Upper lobe of left lung (tissue), 6 donors: ENCODE data around the gene TRPC1. TPM values are rescaled to one million over a fixed set of nuclear protein-coding genes. Genes with fewer than 3 reads are reported as not detected.

Experiments
- ATAC-seq, 2 donors: fragments of 200-7000 bp; cut with Tn5 transposase; one replicate each; pipeline ENCODE4 v1.9.1; 2022; ENCODE audit warnings: mild to moderate bottlenecking in 2 of 2, moderate library complexity in 2 of 2; ENCODE audit not compliant: low FRiP score in 2 of 2
- DNase-seq, 2 donors: peaks; one replicate each; pipeline ENCODE4 v3.0.0-alpha.2; 2019 to 2020
- H3K27ac ChIP-seq, 4 donors: fragments of 200-600 bp; sonication (generic); one replicate each; pipeline ENCODE4 v1.5.1; 2016 to 2019
- H3K27me3 ChIP-seq, 4 donors: fragments of 200-600 bp; sonication (generic); one replicate each; pipeline ENCODE4 v1.5.1; 2017 to 2019
- H3K36me3 ChIP-seq, 4 donors: fragments of 200-600 bp; sonication (generic); one replicate each; pipeline ENCODE4 v1.5.1; 2016 to 2019
- H3K4me1 ChIP-seq, 4 donors: fragments of 200-600 bp; sonication (generic); one replicate each; pipeline ENCODE4 v1.5.1; 2018 to 2019
- H3K4me3 ChIP-seq, 4 donors: fragments of 200-600 bp; sonication (generic); one replicate each; pipeline ENCODE4 v1.5.1; 2017 to 2019; ENCODE audit warnings: mild to moderate bottlenecking in 2 of 4, moderate library complexity in 1 of 4
- H3K9me3 ChIP-seq, 4 donors: fragments of 200-600 bp; sonication (generic); one replicate each; pipeline ENCODE4 v1.5.1; 2018 to 2019
- EP300 ChIP-seq, 4 donors: sonication (generic); formaldehyde crosslinking; IDR thresholded peaks; one replicate each; pipeline ENCODE4 v1.5.1; 2017; ENCODE audit warnings: antibody characterized with exemption in 4 of 4, control low read depth in 2 of 4
- POLR2A ChIP-seq, 4 donors: fragments of 450-650 bp; IDR thresholded peaks; one replicate each; pipeline ENCODE4 v1.5.1; 2016 to 2017; ENCODE audit warnings: antibody characterized with exemption in 4 of 4, mild to moderate bottlenecking in 2 of 4
- POLR2AphosphoS5 ChIP-seq, 2 donors: sonication (generic); formaldehyde crosslinking; IDR thresholded peaks; one replicate each; pipeline ENCODE4 v1.5.1; 2017; ENCODE audit warnings: antibody characterized with exemption in 2 of 2
- WGBS, 2 donors: methylation state at CpG; one replicate each; pipeline ENCODE4 v1.1.5; 2017 to 2018; 5-methylcytosine and 5-hydroxymethylcytosine counted together
- total RNA-seq, 6 donors: library from RNA; depleted of rRNA in 4 of 6; stranded (reverse); fragments of >200 nt in 4 of 6; gene quantifications; one replicate each; pipeline versions ENCODE4 v1.1.0 to v1.2.1, GENCODE V29; 2016 to 2021
- TF ChIP-seq, protein P1 (sequence below), 6 experiments: fragments of 450-650 bp in 4 of 6; fragments of 200-600 bp in 2 of 6; sonication (generic) in 2 of 6; IDR thresholded peaks; one replicate each; pipeline ENCODE4 v1.5.1; 2016 to 2019; ENCODE audit warnings: antibody characterized with exemption in 6 of 6
- donor health status: DM: no; HTN: no; CAD: no; lungs with moderate emphysema.
- donor health status: DM: no; HTN: yes; CAD: no; lungs with severe emphysema.

TRPC1 gene
- total RNA-seq, 6 donors from 2014 or later: 1.7 to 10.5 (median 5.4) TPM

DNA sequence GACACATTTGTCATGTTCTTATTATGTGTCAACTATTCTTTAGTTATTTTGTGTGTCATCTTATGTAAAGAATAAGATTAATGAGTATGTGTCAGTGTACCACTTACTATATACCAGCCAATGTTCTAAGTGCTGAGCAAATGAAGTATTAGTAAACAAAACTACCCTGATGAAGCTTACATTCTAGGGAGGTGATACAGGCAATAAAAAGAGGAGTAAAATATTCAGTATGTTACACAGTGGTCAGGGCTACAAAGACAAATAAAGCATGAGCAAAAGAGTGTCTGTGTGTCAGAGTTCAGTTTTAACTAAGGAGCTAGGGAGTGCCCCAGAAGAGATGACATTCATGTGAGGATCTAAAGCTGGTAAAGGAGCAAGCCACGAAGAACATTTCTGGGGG lies 79.1 kb downstream of the TRPC1 start:
- ATAC-seq: no peak
- H3K27ac ChIP-seq: no peak overlapping the region
- WGBS, 2 donors: 42 to 77% methylated on average over 1 of the region's 1 CpG
- peaks cover 0 to 12% (median 2%) of the 10 kb centered on the region in 4 donors for H3K36me3 ChIP-seq
- no peaks in the 10 kb centered on the region for H3K9me3 ChIP-seq
- no peaks in the 10 kb centered on the region for H3K4me1 ChIP-seq
- TF ChIP-seq POLR2AphosphoS5 (IDR thresholded peaks at IDR 0.05) (no peak), EP300 (IDR thresholded peaks at IDR 0.05) (no peak), POLR2A (IDR thresholded peaks at IDR 0.05) (no peak)
- TF ChIP-seq, protein P1, sequence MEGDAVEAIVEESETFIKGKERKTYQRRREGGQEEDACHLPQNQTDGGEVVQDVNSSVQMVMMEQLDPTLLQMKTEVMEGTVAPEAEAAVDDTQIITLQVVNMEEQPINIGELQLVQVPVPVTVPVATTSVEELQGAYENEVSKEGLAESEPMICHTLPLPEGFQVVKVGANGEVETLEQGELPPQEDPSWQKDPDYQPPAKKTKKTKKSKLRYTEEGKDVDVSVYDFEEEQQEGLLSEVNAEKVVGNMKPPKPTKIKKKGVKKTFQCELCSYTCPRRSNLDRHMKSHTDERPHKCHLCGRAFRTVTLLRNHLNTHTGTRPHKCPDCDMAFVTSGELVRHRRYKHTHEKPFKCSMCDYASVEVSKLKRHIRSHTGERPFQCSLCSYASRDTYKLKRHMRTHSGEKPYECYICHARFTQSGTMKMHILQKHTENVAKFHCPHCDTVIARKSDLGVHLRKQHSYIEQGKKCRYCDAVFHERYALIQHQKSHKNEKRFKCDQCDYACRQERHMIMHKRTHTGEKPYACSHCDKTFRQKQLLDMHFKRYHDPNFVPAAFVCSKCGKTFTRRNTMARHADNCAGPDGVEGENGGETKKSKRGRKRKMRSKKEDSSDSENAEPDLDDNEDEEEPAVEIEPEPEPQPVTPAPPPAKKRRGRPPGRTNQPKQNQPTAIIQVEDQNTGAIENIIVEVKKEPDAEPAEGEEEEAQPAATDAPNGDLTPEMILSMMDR (IDR thresholded peaks at IDR 0.05): no peak
- DNase-seq: no peak
- no peak overlapping the region for H3K4me3 ChIP-seq
- no peaks in the 10 kb centered on the region for H3K27me3 ChIP-seq

DNA sequence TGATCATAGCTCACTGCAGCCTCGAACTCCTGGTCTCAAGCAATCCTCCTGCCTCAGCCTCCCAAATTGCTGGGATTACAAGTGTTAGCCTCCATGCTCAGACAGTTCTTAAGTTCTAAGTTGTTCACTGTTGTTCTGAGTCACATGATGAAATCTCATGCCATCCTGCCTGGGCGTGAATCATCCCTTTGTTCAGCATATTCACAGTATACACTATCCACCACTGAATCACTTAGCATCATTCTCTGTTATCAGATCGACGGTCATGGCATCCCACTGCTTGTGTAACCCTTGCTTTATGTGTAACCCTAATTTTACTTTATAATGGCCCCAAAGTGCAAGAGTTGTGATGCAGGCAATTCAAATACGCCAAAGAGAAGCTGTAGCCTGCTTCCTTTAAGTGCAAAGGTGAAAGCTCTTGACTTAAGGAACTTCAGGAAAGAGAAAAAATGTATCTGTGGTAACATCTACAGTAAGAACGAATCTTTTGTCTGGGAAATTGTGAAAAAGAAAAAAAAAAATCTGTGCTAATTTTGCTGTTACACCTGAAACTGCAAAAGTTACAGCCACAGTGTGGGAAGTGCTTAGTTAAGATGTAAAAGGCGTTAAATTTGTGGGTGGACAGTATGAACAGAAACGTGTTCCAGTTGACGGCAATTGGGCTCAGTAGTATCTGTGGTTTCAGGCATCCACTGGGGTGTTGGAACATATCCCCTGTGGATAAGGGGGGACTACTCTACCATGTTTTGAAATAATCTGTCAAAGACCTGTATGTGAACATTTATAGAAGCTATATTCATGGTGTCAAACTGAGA lies 84.5 kb downstream of the TRPC1 start:
- DNase-seq: no peak
- H3K27me3 ChIP-seq: no peaks in the 10 kb centered on the region
- no peaks in the 10 kb centered on the region for H3K9me3 ChIP-seq
- no peaks in the 10 kb centered on the region for H3K4me1 ChIP-seq
- no peak overlapping the region for H3K4me3 ChIP-seq
- TF ChIP-seq POLR2AphosphoS5 (IDR thresholded peaks at IDR 0.05) (no peak), POLR2A (IDR thresholded peaks at IDR 0.05) (no peak), EP300 (IDR thresholded peaks at IDR 0.05) (no peak)
- TF ChIP-seq, protein P1 (IDR thresholded peaks at IDR 0.05): no peak
- no peak for ATAC-seq
- H3K36me3 ChIP-seq: peaks cover 0 to 12% (median 2%) of the 10 kb centered on the region in 4 donors
- no peak overlapping the region for H3K27ac ChIP-seq
- 84 to 87% methylated on average over 9 of the region's 9 CpGs for WGBS, 2 donors

DNA sequence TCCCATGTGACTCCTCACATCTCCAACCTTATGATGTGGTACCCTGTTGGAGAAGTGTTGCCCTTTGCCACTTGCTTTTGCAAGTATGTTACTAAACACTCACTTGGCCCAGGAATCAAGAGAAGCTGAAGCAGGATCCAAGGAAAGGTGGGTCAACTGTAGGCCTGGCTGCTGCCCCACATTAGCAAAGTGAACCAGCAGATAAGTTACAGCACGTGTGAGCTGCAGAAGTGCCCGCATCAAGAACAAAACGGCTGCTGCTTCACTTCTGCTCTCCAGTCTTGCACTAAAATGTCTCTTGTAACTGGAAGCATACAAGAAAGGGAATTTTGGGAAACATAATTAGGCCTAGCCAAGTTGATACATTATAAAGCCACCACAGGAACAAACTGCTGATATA lies 85.4 kb downstream of the TRPC1 start:
- H3K27ac ChIP-seq: no peak overlapping the region
- H3K4me3 ChIP-seq: no peak overlapping the region
- no peaks in the 10 kb centered on the region for H3K4me1 ChIP-seq
- DNase-seq (no peak), ATAC-seq (no peak)
- peaks cover 0 to 7% (median 2%) of the 10 kb centered on the region in 4 donors for H3K36me3 ChIP-seq
- no peaks in the 10 kb centered on the region for H3K9me3 ChIP-seq
- TF ChIP-seq, protein P1 (IDR thresholded peaks at IDR 0.05): no peak
- no peak for TF ChIP-seq EP300 (IDR thresholded peaks at IDR 0.05)
- no peak for TF ChIP-seq POLR2AphosphoS5 (IDR thresholded peaks at IDR 0.05)
- no peak for TF ChIP-seq POLR2A (IDR thresholded peaks at IDR 0.05)
- 90 to 92% methylated on average over 3 of the region's 3 CpGs for WGBS, 2 donors
- H3K27me3 ChIP-seq: no peaks in the 10 kb centered on the region

DNA sequence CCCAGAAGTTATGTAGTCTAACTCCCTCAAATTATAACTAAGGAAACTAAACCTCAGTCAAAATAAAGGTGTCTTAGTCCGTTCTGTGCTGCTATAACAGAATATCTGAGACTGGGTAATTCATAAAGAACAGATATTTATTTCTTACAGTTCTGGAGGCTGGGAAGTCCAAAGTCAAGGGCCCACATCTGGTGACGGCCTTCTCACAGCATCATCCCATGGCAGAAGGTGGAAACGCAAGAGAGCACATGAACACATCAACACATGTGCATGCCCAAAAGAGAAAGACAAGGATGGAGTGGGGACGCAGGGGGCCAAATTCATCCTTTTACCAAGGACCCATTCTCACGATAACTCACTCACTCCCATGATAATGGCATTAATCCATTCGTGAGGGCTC lies 92.0 kb downstream of the TRPC1 start:
- no peak for DNase-seq
- Histone ChIP-seq H3K9me3 (no peaks in the 10 kb centered on the region), H3K36me3 (no peaks in the 10 kb centered on the region), H3K4me1 (no peaks in the 10 kb centered on the region), H3K27ac (no peak overlapping the region), H3K4me3 (no peak overlapping the region), H3K27me3 (no peaks in the 10 kb centered on the region)
- WGBS, 2 donors: 91 to 96% methylated on average over 6 of the region's 6 CpGs
- TF ChIP-seq POLR2A (IDR thresholded peaks at IDR 0.05): no peak
- TF ChIP-seq EP300 (IDR thresholded peaks at IDR 0.05): no peak
- no peak for TF ChIP-seq POLR2AphosphoS5 (IDR thresholded peaks at IDR 0.05)
- TF ChIP-seq, protein P1 (IDR thresholded peaks at IDR 0.05): no peak
- ATAC-seq: no peak

DNA sequence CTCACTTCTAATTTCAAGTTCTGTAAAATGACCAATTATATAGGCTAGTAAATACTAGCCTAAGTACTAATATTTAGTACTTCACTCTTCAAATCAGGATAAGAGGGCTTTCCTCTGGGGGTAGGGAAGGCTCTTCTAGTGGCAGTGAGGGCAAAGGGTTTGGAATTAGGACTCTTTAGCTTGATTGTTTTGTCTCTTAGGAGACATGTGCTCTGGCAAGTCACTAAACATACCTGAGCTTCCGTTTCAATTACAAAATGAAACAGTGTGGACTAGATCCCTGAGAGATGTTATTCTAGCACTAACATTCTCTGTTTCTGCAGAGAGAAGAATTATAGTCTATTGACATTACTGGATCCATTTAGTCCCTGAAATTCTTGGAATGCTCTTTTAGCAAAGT lies 93.5 kb downstream of the TRPC1 start:
- no peaks in the 10 kb centered on the region for H3K27me3 ChIP-seq
- no peak for ATAC-seq
- 53 to 72% methylated on average over 1 of the region's 1 CpG for WGBS, 2 donors

More for the DNA sequence above, 93.5 kb downstream of the TRPC1 start:
- Histone ChIP-seq H3K4me3 (no peak overlapping the region), H3K4me1 (no peaks in the 10 kb centered on the region), H3K9me3 (no peaks in the 10 kb centered on the region), H3K36me3 (no peaks in the 10 kb centered on the region), H3K27ac (no peak overlapping the region)
- DNase-seq: no peak
- TF ChIP-seq POLR2A (IDR thresholded peaks at IDR 0.05) (no peak), EP300 (IDR thresholded peaks at IDR 0.05) (no peak), POLR2AphosphoS5 (IDR thresholded peaks at IDR 0.05) (no peak)
- TF ChIP-seq, protein P1 (IDR thresholded peaks at IDR 0.05): no peak
